HUES6 (cell line): ENCODE data around the gene METRNL.

ENCODE experiments used
- H3K27ac ChIP-seq: 2 replicates; pipeline ENCODE4 v1.7.0; 2013; ENCODE audit warnings: low read depth, mild to moderate bottlenecking, low read length, inconsistent platforms
- H3K27me3 ChIP-seq: 2 replicates; pipeline ENCODE4 v1.6.1; 2013; ENCODE audit warnings: low read length; ENCODE audit not compliant: control insufficient read depth, insufficient read depth
- H3K36me3 ChIP-seq: 2 replicates; pipeline ENCODE4 v1.6.1; 2013; ENCODE audit warnings: low read length; ENCODE audit not compliant: control insufficient read depth, insufficient read depth
- H3K4me1 ChIP-seq: 2 replicates; pipeline ENCODE4 v1.6.1; 2013; ENCODE audit warnings: low read length; ENCODE audit not compliant: control insufficient read depth, insufficient read depth
- H3K4me3 ChIP-seq: 2 replicates; pipeline ENCODE4 v1.5.1; 2013; ENCODE audit warnings: low read depth, low read length
- H3K9ac ChIP-seq: one replicate; pipeline ENCODE4 v1.6.1; 2013; ENCODE audit warnings: mild to moderate bottlenecking, low read length
- H3K9me3 ChIP-seq: 2 replicates; pipeline ENCODE4 v1.6.1; 2013; ENCODE audit warnings: low read depth, low read length; ENCODE audit not compliant: control insufficient read depth, insufficient read depth

METRNL gene

DNA sequence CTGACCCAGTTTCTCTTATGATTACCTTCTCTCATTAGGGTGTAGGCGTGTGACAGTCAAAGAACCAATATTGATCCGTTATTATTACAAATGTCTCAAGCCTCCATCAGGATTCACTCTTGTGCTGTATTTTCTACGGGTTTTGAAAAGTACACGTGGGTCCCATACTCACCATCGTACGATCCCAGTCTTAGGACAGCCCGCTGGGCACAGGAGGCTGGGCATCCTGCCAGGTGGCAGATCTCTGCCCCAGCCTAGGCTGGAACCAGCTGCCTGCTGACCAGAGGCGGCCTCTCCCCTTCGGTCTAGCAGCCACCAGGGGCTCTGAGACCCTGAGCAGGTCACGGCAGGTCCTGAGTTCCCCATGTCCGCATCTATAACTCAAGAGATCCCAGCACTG, 2.0 kb upstream of the METRNL start:
- Histone ChIP-seq H3K27ac (no peak overlapping the region), H3K4me1 (peaks cover 7% of the 10 kb centered on the region), H3K9me3 (no peaks in the 10 kb centered on the region), H3K27me3 (peaks cover 49% of the 10 kb centered on the region), H3K36me3 (no peaks in the 10 kb centered on the region), H3K4me3 (no peak overlapping the region), H3K9ac (no peak overlapping the region)

- Histone ChIP-seq H3K36me3 (no peaks in the 10 kb centered on the region), H3K4me1 (peaks cover 12% of the 10 kb centered on the region), H3K9me3 (no peaks in the 10 kb centered on the region), H3K27me3 (peaks cover 54% of the 10 kb centered on the region), H3K27ac (no peak overlapping the region), H3K9ac (no peak overlapping the region), H3K4me3 (peak overlapping the region; percentile 60)
Observed at GRCh38 chr17:83077939-83078338, 1.5 kb upstream of the METRNL start.

DNA sequence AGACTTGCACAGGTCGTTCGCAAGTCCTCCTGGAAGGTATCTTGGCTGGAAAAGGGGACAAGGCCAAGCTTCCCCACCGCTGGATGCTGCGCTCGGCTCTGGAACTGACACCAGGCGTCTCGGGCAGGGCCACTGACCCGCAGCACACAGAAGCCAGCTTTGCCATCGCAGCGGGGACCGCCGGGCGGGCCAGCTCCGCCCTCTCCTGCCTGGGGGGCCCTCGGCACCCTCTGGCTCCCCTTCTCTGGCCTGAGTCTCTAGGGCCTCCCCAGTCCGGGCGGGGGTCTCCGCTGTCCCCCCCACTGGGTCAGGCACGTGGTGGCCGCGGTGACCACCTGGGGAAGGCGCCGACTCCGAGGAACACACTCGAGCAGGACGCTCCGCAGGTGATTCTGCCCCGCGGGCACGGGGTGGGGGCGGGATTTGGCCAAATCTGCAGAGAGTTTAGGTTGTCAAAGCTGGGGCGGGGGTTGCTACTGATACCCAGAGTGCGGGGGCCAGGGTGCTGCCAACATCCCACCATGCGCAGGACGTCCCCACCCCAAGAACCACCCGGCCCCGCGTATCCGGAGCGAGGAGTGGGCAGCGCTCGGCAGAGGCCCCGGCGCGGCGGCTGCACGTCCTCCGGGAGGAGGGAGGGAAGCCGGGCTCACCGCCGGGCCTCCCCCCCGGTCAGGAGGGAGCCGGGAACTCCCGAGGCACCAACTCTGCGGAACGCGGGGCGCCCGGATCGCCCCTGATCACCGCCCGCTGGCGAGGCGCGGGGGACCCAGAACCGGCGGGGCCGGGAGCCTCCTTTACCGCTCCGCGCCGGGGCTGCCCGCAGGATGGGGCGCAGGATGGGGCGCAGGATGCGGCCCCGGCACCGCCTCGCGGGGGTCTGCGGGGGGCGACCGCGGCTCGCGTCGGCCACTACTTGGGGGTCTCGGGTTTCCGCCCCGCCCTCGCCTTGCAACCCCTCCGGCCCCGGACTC, 744 bp upstream of the METRNL start:
- H3K9me3 ChIP-seq = no peaks in the 10 kb centered on the region
- H3K4me1 ChIP-seq = peaks cover 19% of the 10 kb centered on the region
- no peak overlapping the region for H3K9ac ChIP-seq
- H3K27ac ChIP-seq = no peak overlapping the region
- H3K4me3 ChIP-seq = peak overlapping the region; percentile 60
- H3K36me3 ChIP-seq = no peaks in the 10 kb centered on the region
- H3K27me3 ChIP-seq = peaks cover 58% of the 10 kb centered on the region

DNA sequence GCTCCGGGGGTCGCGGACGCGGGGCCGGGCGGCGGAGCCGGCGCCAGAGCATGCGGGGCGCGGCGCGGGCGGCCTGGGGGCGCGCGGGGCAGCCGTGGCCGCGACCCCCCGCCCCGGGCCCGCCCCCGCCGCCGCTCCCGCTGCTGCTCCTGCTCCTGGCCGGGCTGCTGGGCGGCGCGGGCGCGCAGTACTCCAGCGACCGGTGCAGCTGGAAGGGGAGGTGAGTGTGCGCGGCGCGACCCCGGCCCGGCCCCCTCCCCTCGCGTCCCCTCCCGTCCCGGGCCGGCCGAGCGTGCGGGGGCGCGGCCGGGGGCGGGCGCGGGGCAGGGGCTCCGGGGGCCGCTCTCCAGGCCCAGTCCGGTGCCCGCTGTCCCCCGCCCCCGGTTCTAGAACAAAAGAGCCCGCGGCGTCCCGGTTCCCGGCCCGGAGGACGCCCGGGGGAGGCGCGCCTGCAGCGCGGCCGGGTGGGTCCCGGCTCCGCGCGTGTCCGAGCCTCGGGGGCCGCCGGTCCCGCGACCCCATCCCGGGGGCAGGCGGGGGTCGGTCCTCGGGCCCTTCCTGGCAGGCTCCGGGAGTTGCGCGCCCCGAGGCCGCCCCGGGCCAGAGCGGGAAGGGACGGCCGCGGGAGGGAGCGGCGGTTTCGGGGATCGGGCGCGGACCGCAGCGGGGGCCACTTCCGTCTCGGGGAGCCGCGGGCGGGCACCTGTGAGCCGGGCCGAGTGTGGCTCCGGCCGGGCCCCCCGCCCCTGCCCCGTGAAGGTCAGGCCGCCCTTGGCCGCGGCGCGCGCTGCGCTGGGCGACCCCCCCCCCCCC, 563 bp downstream of the METRNL start:
- peaks cover 58% of the 10 kb centered on the region for H3K27me3 ChIP-seq

DNA sequence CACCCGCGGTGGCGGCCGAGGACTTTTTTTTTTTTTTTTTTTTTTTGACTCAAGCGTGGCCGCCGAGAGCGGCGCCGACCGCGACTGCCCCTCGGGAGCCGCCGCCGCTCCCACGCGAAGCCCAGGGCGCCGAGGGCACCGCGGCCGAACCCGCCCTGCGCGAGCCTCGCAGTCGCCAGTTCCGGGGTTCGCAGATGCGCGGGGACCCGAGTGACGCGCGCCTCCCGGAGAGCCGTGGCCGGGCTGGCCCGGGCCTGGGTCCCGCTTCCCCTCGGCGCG, 1.1 kb downstream of the METRNL start:
- H3K27me3 ChIP-seq = peaks cover 58% of the 10 kb centered on the region
- H3K27ac ChIP-seq = no peak overlapping the region
- H3K9me3 ChIP-seq = no peaks in the 10 kb centered on the region
- no peaks in the 10 kb centered on the region for H3K36me3 ChIP-seq
- H3K4me3 ChIP-seq = peak overlapping the region; percentile 56; the same call in 1 of the 2 replicates
- H3K9ac ChIP-seq = no peak overlapping the region
- peaks cover 29% of the 10 kb centered on the region for H3K4me1 ChIP-seq

More for the DNA sequence above, 563 bp downstream of the METRNL start:
- Histone ChIP-seq H3K36me3 (no peaks in the 10 kb centered on the region), H3K4me1 (peaks cover 29% of the 10 kb centered on the region), H3K9ac (no peak overlapping the region), H3K27ac (no peak overlapping the region), H3K9me3 (no peaks in the 10 kb centered on the region), H3K4me3 (peak overlapping the region; percentile 56)

- peaks cover 29% of the 10 kb centered on the region for H3K4me1 ChIP-seq
- no peaks in the 10 kb centered on the region for H3K36me3 ChIP-seq
- H3K27ac ChIP-seq = no peak overlapping the region
- H3K9me3 ChIP-seq = no peaks in the 10 kb centered on the region
- H3K9ac ChIP-seq = peak overlapping the region; percentile 30
- peak overlapping the region; percentile 56 for H3K4me3 ChIP-seq
- peaks cover 56% of the 10 kb centered on the region for H3K27me3 ChIP-seq
Observed at GRCh38 chr17:83080858-83081683, 1.7 kb downstream of the METRNL start.

GRCh38 chr17:83081684-83082201, 2.3 kb downstream of the METRNL start:
- Histone ChIP-seq H3K9ac (peak overlapping the region; percentile 30), H3K4me1 (peaks cover 29% of the 10 kb centered on the region), H3K36me3 (no peaks in the 10 kb centered on the region), H3K9me3 (no peaks in the 10 kb centered on the region), H3K27me3 (peaks cover 50% of the 10 kb centered on the region), H3K27ac (no peak overlapping the region), H3K4me3 (no peak overlapping the region)

DNA sequence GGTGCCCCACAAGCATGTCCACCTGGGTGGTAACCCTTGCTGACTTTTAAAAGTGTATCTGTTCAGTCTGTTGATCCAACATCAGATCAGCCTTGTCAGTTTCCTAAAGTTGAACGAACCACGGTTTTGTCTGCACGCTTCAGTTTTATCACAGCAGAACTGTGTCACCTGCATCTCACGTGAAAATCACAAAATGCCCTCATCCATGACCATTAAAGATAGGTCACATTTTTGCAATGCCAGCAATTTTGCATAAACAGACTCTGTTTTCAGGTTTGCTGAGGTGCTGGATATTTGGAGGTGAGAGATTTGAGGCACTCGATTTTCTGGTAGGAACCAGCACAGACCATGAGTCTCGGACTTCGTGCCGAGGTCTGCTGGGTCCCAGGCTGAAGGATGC, 3.0 kb downstream of the METRNL start:
- Histone ChIP-seq H3K9ac (no peak overlapping the region), H3K4me1 (peaks cover 29% of the 10 kb centered on the region), H3K27ac (no peak overlapping the region), H3K36me3 (no peaks in the 10 kb centered on the region), H3K27me3 (peaks cover 44% of the 10 kb centered on the region), H3K4me3 (no peak overlapping the region), H3K9me3 (no peaks in the 10 kb centered on the region)

GRCh38 chr17:83082909-83083367, 3.5 kb downstream of the METRNL start:
- Histone ChIP-seq H3K36me3 (no peaks in the 10 kb centered on the region), H3K9ac (peak overlapping the region; percentile 73), H3K4me1 (peaks cover 29% of the 10 kb centered on the region)

GRCh38 chr17:83083368-83084201, 4.2 kb downstream of the METRNL start:
- Histone ChIP-seq H3K36me3 (no peaks in the 10 kb centered on the region), H3K9ac (peak overlapping the region; percentile 73), H3K27ac (peak overlapping the region; percentile 58; the same call in 1 of the 2 replicates), H3K9me3 (no peaks in the 10 kb centered on the region), H3K4me1 (peaks cover 26% of the 10 kb centered on the region), H3K27me3 (peaks cover 32% of the 10 kb centered on the region), H3K4me3 (0 out of 2 replicates have a peak overlapping the region, but pooled peaks have one; percentile 9)

More at GRCh38 chr17:83082909-83083367, 3.5 kb downstream of the METRNL start:
- Histone ChIP-seq H3K27ac (no peak overlapping the region), H3K9me3 (no peaks in the 10 kb centered on the region), H3K27me3 (peaks cover 39% of the 10 kb centered on the region), H3K4me3 (no peak overlapping the region)
